ENCODE measurements around the gene TRAF3IP3. TPM values are rescaled to one million over a fixed set of nuclear protein-coding genes. Genes with fewer than 3 reads are reported as not detected.

TRAF3IP3 gene
- total and polyA plus RNA-seq, 2 donors (not counting 1 experiment from before 2014, with no cell fraction given): 262 to 344 TPM

- DNase-seq (no peak), ATAC-seq (ENCODE audit: low read depth) (no peak)
- POLR2A ChIA-PET: interaction anchor here (2.0 to 3.1 kb wide), 2 partner anchors 8 to 20 kb away, joined by 5 to 12 read pairs; partner anchors contain the start of genes C1orf74 and TRAF3IP3
- Histone ChIP-seq H3K36me3 (replicated peaks in 1 of 2; ENCODE audit: control extremely low read depth in 1 of 2, control insufficient read depth in 1 of 2, extremely low read depth in 1 of 2, insufficient read depth in 2 of 2, low read length in 1 of 2) (peaks cover 8 to 87% of the 10 kb centered on the region in 2 experiments), H3K27ac (ENCODE audit: low read length in 2 of 2) (peak overlapping the region; percentile 35 to 77), H3K4me3 (ENCODE audit: control extremely low read depth in 1 of 5, extremely low read depth in 1 of 5, insufficient read depth in 1 of 5, low read depth in 2 of 5, low read length in 4 of 5) (peak overlapping the region in 1 of 5 experiments; percentile 13), H3K4me2 (replicated peaks; ENCODE audit: low read depth, low read length, poor library complexity, severe bottlenecking) (peak overlapping the region; percentile 63), H3K27me3 (replicated peaks in 1 of 4; ENCODE audit: control extremely low read depth in 1 of 4, control insufficient read depth in 3 of 4, insufficient read depth in 4 of 4, low read length in 3 of 4) (no peaks in the 10 kb centered on the region), H3K4me1 (ENCODE audit: control insufficient read depth in 2 of 2, insufficient read depth in 2 of 2, low read length in 2 of 2) (peaks cover 53 to 56% of the 10 kb centered on the region in 2 donors), H4K20me1 (ENCODE audit: control insufficient read depth, insufficient read depth, low read length, poor library complexity, severe bottlenecking) (peaks cover 21% of the 10 kb centered on the region), H3K9ac (ENCODE audit: low read length) (no peak overlapping the region), H3K79me2 (ENCODE audit: control insufficient read depth, insufficient read depth, low read length) (peaks cover 29% of the 10 kb centered on the region), H2AFZ (ENCODE audit: insufficient read depth, low read depth, low read length, poor library complexity, severe bottlenecking) (no peak overlapping the region), H3K9me3 (ENCODE audit: control extremely low read depth in 1 of 3, control insufficient read depth in 2 of 3, insufficient read depth in 1 of 3, low read length in 2 of 3) (no peaks in the 10 kb centered on the region)
- intact Hi-C loops (cut with micrococcal nuclease): loop anchor here (2.0 kb wide), 1 partner anchor 19 kb away; the partner anchor contains the start of gene TRAF3IP3
- Mint-ChIP-seq H3K4me3 (peak overlapping the region; percentile 81), H3K4me1 (peaks cover 3% of the 10 kb centered on the region), H3K27me3 (no peaks in the 10 kb centered on the region), H3K27ac (no peak overlapping the region), H3K9me3 (ENCODE audit: insufficient read depth) (no peaks in the 10 kb centered on the region)
- CTCF ChIA-PET: interaction anchor here (0.7 to 3.7 kb wide), 6 partner anchors 8 to 44 kb away, joined by 5 to 28 read pairs (median 8); partner anchors contain the start of gene TRAF3IP3
- no peak for TF ChIP-seq EZH2 (IDR thresholded peaks at IDR 0.05; ENCODE audit: borderline replicate concordance, insufficient read depth, low read depth, low read length, poor library complexity, severe bottlenecking)
- TF ChIP-seq, protein P1, sequence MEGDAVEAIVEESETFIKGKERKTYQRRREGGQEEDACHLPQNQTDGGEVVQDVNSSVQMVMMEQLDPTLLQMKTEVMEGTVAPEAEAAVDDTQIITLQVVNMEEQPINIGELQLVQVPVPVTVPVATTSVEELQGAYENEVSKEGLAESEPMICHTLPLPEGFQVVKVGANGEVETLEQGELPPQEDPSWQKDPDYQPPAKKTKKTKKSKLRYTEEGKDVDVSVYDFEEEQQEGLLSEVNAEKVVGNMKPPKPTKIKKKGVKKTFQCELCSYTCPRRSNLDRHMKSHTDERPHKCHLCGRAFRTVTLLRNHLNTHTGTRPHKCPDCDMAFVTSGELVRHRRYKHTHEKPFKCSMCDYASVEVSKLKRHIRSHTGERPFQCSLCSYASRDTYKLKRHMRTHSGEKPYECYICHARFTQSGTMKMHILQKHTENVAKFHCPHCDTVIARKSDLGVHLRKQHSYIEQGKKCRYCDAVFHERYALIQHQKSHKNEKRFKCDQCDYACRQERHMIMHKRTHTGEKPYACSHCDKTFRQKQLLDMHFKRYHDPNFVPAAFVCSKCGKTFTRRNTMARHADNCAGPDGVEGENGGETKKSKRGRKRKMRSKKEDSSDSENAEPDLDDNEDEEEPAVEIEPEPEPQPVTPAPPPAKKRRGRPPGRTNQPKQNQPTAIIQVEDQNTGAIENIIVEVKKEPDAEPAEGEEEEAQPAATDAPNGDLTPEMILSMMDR (IDR thresholded peaks at IDR 0.05): no peak
- WGBS (ENCODE audit: insufficient coverage): 33% methylated on average over 2 of the region's 2 CpGs
Observed at GRCh38 chr1:209775678-209776077, 19.8 kb downstream of the TRAF3IP3 start.

DNA sequence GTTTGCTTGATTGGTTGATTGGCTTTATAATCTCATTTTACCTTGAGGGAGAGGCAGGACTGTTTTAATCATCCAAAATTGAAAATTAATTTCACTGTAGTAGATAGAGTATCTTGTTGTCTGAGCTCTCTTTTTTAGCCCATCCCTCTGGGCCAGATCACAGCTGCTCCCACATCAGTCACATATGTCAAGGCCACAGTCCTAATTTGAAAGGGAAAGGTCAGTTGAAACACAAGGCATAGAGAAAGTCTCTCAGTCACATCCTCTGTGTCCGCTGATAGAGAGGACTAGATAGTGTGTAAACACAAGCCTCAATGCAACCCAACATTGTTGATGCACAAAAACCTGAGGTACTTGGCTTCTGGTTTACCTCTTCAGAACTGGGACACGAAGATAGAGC, 21.7 kb downstream of the TRAF3IP3 start:
- Histone ChIP-seq H3K4me1 (ENCODE audit: control insufficient read depth in 2 of 2, insufficient read depth in 2 of 2, low read length in 2 of 2) (peaks cover 36 to 38% of the 10 kb centered on the region in 2 donors), H3K4me3 (ENCODE audit: control extremely low read depth in 1 of 5, extremely low read depth in 1 of 5, insufficient read depth in 1 of 5, low read depth in 2 of 5, low read length in 4 of 5) (no peak overlapping the region), H3K9ac (ENCODE audit: low read length) (no peak overlapping the region), H4K20me1 (ENCODE audit: control insufficient read depth, insufficient read depth, low read length, poor library complexity, severe bottlenecking) (peaks cover 13% of the 10 kb centered on the region), H2AFZ (ENCODE audit: insufficient read depth, low read depth, low read length, poor library complexity, severe bottlenecking) (no peak overlapping the region), H3K4me2 (replicated peaks; ENCODE audit: low read depth, low read length, poor library complexity, severe bottlenecking) (no peak overlapping the region), H3K27ac (ENCODE audit: low read length in 2 of 2) (peak overlapping the region in 1 of 2 donors; percentile 63), H3K27me3 (replicated peaks in 1 of 4; ENCODE audit: control extremely low read depth in 1 of 4, control insufficient read depth in 3 of 4, insufficient read depth in 4 of 4, low read length in 3 of 4) (no peaks in the 10 kb centered on the region), H3K9me3 (ENCODE audit: control extremely low read depth in 1 of 3, control insufficient read depth in 2 of 3, insufficient read depth in 1 of 3, low read length in 2 of 3) (no peaks in the 10 kb centered on the region), H3K36me3 (replicated peaks in 1 of 2; ENCODE audit: control extremely low read depth in 1 of 2, control insufficient read depth in 1 of 2, extremely low read depth in 1 of 2, insufficient read depth in 2 of 2, low read length in 1 of 2) (peaks cover 8 to 93% of the 10 kb centered on the region in 2 experiments), H3K79me2 (ENCODE audit: control insufficient read depth, insufficient read depth, low read length) (peaks cover 22% of the 10 kb centered on the region)
- DNase-seq (no peak), ATAC-seq (ENCODE audit: low read depth) (no peak)
- no peaks in the 10 kb centered on the region for H3K9me3 Mint-ChIP-seq (ENCODE audit: insufficient read depth)
- TF ChIP-seq EZH2 (IDR thresholded peaks at IDR 0.05; ENCODE audit: borderline replicate concordance, insufficient read depth, low read depth, low read length, poor library complexity, severe bottlenecking): no peak
- TF ChIP-seq, protein P1 (IDR thresholded peaks at IDR 0.05): no peak
- H3K27me3 Mint-ChIP-seq: no peaks in the 10 kb centered on the region
- H3K4me3 Mint-ChIP-seq: no peak overlapping the region
- ChIA-PET CTCF (interaction anchor here (0.7 to 1.2 kb wide), 3 partner anchors 8 to 45 kb away, joined by 3 read pairs; no protein-coding TSS in a partner anchor), POLR2A (no interaction called here)
- WGBS (ENCODE audit: insufficient coverage): 100% methylated on average over 2 of the region's 2 CpGs
- H3K27ac Mint-ChIP-seq: peak overlapping the region; percentile 50
- H3K4me1 Mint-ChIP-seq: peaks cover 5% of the 10 kb centered on the region
- intact Hi-C loops (cut with micrococcal nuclease): no loop called here
